Measurements from ENCODE around the gene FOXP1. TPM values are rescaled to one million over a fixed set of nuclear protein-coding genes. Genes with fewer than 3 reads are reported as not detected.

Gene FOXP1
- total and polyA plus RNA-seq, 2 experiments from 2014 or later, result 37.4 to 59.9 TPM

GRCh38 chr3:71393093-71393492 is 190.4 kb downstream of the FOXP1 start:
- no peaks in the 10 kb centered on the region for H3K9me2 ChIP-seq (ENCODE audit: insufficient read depth)
- no peak overlapping the region for H3K27ac ChIP-seq
- H3K4me3 ChIP-seq, result no peak overlapping the region
- H3K4me1 ChIP-seq (ENCODE audit: insufficient read depth), result peaks cover 27% of the 10 kb centered on the region
- peak; percentile 42 for DNase-seq
- no peak overlapping the region for H3K9ac ChIP-seq
- no peaks in the 10 kb centered on the region for H3K36me3 ChIP-seq (ENCODE audit: low read depth)
- H3K4me2 ChIP-seq (ENCODE audit: unreplicated experiment), result no peak overlapping the region
- no peak for TF ChIP-seq EZH2phosphoT487 (IDR thresholded peaks at IDR 0.05; ENCODE audit: insufficient read depth, low read depth)
- TF ChIP-seq EZH2 (IDR thresholded peaks at IDR 0.05; ENCODE audit: insufficient read depth, poor library complexity, severe bottlenecking), result no peak
- H3K27me3 ChIP-seq (replicated peaks; ENCODE audit: insufficient read depth), result no peaks in the 10 kb centered on the region
- 91 to 98% methylated on average over 1 of the region's 1 CpG for WGBS, 2 experiments (ENCODE audit: low coverage in 1 of 2, low lambda C conversion rate in 2 of 2, missing lambda C conversion rate in 2 of 2)
- H4K20me1 ChIP-seq (ENCODE audit: insufficient read depth), result 0 out of 2 replicates have a peak, but pooled peaks cover 3% of the 10 kb centered on the region
- no peak overlapping the region for H2AFZ ChIP-seq
- no peaks in the 10 kb centered on the region for H3F3A ChIP-seq (ENCODE audit: insufficient read depth)
- no peaks in the 10 kb centered on the region for H3K9me3 ChIP-seq (ENCODE audit: low read depth)
- peaks cover 37% of the 10 kb centered on the region for H3K79me2 ChIP-seq (ENCODE audit: insufficient read depth)
- in situ Hi-C loops (cut with MboI), result no loop called here

DNA sequence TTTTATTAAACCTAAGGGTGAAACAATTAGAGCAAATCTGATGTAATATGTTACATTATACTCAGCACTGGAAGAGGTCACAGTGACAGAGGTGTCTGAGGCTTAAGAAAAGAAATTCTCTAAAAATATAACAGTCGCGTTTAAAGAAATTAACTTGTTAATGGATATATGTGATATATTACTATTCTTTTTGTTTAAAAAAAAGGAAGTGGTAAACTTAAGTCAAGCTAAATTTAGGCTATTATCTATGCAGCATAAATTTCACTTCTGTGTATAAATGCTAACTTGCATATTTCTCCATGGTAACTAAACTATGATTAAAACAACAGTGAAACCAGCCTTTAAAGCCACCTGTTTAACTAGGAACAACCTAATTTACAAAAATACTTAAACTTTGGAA is 191.3 kb downstream of the FOXP1 start:
- H3K27ac ChIP-seq, result no peak overlapping the region
- H3K9ac ChIP-seq, result no peak overlapping the region
- H3K36me3 ChIP-seq (ENCODE audit: low read depth), result no peaks in the 10 kb centered on the region
- 91 to 97% methylated on average over 2 of the region's 2 CpGs for WGBS, 2 experiments (ENCODE audit: low coverage in 1 of 2, low lambda C conversion rate in 2 of 2, missing lambda C conversion rate in 2 of 2)
- no peak overlapping the region for H2AFZ ChIP-seq
- H3K9me2 ChIP-seq (ENCODE audit: insufficient read depth), result no peaks in the 10 kb centered on the region
- peaks cover 36% of the 10 kb centered on the region for H3K79me2 ChIP-seq (ENCODE audit: insufficient read depth)
- H3K27me3 ChIP-seq (replicated peaks; ENCODE audit: insufficient read depth), result no peaks in the 10 kb centered on the region
- H3K9me3 ChIP-seq (ENCODE audit: low read depth), result no peaks in the 10 kb centered on the region
- DNase-seq, result no peak
- in situ Hi-C loops (cut with MboI), result no loop called here
- no peak overlapping the region for H3K4me3 ChIP-seq
- TF ChIP-seq EZH2phosphoT487 (IDR thresholded peaks at IDR 0.05; ENCODE audit: insufficient read depth, low read depth) (no peak), EZH2 (IDR thresholded peaks at IDR 0.05; ENCODE audit: insufficient read depth, poor library complexity, severe bottlenecking) (no peak)
- no peak overlapping the region for H3K4me2 ChIP-seq (ENCODE audit: unreplicated experiment)
- H3F3A ChIP-seq (ENCODE audit: insufficient read depth), result no peaks in the 10 kb centered on the region
- H4K20me1 ChIP-seq (ENCODE audit: insufficient read depth), result 0 out of 2 replicates have a peak, but pooled peaks cover 3% of the 10 kb centered on the region
- H3K4me1 ChIP-seq (ENCODE audit: insufficient read depth), result peaks cover 27% of the 10 kb centered on the region

DNA sequence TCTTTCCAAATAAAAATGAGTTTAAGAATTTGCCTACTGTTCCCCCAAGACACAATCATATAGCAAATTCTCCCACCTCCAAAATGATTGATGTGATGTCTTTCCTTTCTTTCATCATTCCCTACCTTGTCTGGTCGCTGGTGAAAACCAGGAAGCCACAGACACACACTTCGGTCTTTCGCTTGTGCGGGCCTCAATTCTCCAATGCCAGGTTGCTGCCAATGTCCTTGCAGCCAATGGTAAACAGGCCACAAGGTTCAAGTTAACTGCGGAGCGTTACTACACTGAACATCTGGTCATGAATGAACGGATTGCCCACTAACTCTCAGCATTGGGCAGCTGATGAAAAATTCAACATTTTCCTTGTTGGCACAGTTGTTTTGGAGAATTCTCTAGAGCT is 192.2 kb downstream of the FOXP1 start:
- TF ChIP-seq EZH2 (IDR thresholded peaks at IDR 0.05; ENCODE audit: insufficient read depth, poor library complexity, severe bottlenecking), result no peak
- no peak for TF ChIP-seq EZH2phosphoT487 (IDR thresholded peaks at IDR 0.05; ENCODE audit: insufficient read depth, low read depth)
- Histone ChIP-seq H3K27me3 (replicated peaks; ENCODE audit: insufficient read depth) (no peaks in the 10 kb centered on the region), H4K20me1 (ENCODE audit: insufficient read depth) (0 out of 2 replicates have a peak, but pooled peaks cover 3% of the 10 kb centered on the region), H3K27ac (no peak overlapping the region), H3K9me3 (ENCODE audit: low read depth) (no peaks in the 10 kb centered on the region), H3K4me1 (ENCODE audit: insufficient read depth) (peaks cover 23% of the 10 kb centered on the region), H3K79me2 (ENCODE audit: insufficient read depth) (peaks cover 40% of the 10 kb centered on the region), H3K4me2 (ENCODE audit: unreplicated experiment) (no peak overlapping the region), H3K4me3 (no peak overlapping the region), H3F3A (ENCODE audit: insufficient read depth) (no peaks in the 10 kb centered on the region), H3K9ac (no peak overlapping the region), H2AFZ (no peak overlapping the region), H3K36me3 (ENCODE audit: low read depth) (no peaks in the 10 kb centered on the region), H3K9me2 (ENCODE audit: insufficient read depth) (no peaks in the 10 kb centered on the region)
- no peak for DNase-seq
- in situ Hi-C loops (cut with MboI), result no loop called here
- 95 to 99% methylated on average over 7 of the region's 7 CpGs for WGBS, 2 experiments (ENCODE audit: low coverage in 1 of 2, low lambda C conversion rate in 2 of 2, missing lambda C conversion rate in 2 of 2)

- peaks cover 15% of the 10 kb centered on the region; the same call in 1 of the 2 replicates for H3K4me1 ChIP-seq (ENCODE audit: insufficient read depth)
- no peaks in the 10 kb centered on the region for H3K27me3 ChIP-seq (replicated peaks; ENCODE audit: insufficient read depth)
- H3F3A ChIP-seq (ENCODE audit: insufficient read depth), result no peaks in the 10 kb centered on the region
- no peaks in the 10 kb centered on the region for H3K9me3 ChIP-seq (ENCODE audit: low read depth)
- WGBS, 2 experiments (ENCODE audit: low coverage in 1 of 2, low lambda C conversion rate in 2 of 2, missing lambda C conversion rate in 2 of 2), result 68 to 80% methylated on average over 9 of the region's 9 CpGs
- H3K27ac ChIP-seq, result no peak overlapping the region
- H3K36me3 ChIP-seq (ENCODE audit: low read depth), result no peaks in the 10 kb centered on the region
- TF ChIP-seq EZH2phosphoT487 (IDR thresholded peaks at IDR 0.05; ENCODE audit: insufficient read depth, low read depth), result no peak
- no peak for TF ChIP-seq EZH2 (IDR thresholded peaks at IDR 0.05; ENCODE audit: insufficient read depth, poor library complexity, severe bottlenecking)
- H4K20me1 ChIP-seq (ENCODE audit: insufficient read depth), result 0 out of 2 replicates have a peak, but pooled peaks cover 3% of the 10 kb centered on the region
- H3K4me2 ChIP-seq (ENCODE audit: unreplicated experiment), result peak overlapping the region; percentile 7
- no peaks in the 10 kb centered on the region for H3K9me2 ChIP-seq (ENCODE audit: insufficient read depth)
- no peak overlapping the region for H2AFZ ChIP-seq
- H3K9ac ChIP-seq, result no peak overlapping the region
- DNase-seq, result peak; percentile 32
- in situ Hi-C loops (cut with MboI), result no loop called here
- peaks cover 40% of the 10 kb centered on the region for H3K79me2 ChIP-seq (ENCODE audit: insufficient read depth)
- no peak overlapping the region for H3K4me3 ChIP-seq
These were observed 193.5 kb downstream of the FOXP1 start for GRCh38 chr3:71389911-71390573.
